ENCODE measurements around the gene TEX2. TPM values are rescaled to one million over a fixed set of nuclear protein-coding genes. Genes with fewer than 3 reads are reported as not detected.

Gene TEX2
- total and polyA plus RNA-seq, 9 of the 15 experiments (the other 6 are each of a cell fraction or from before 2014, with no cell fraction given), result 4.1 to 27.6 (median 19.3) TPM

GRCh38 chr17:64263000-64263766, at the start of gene TEX2 (continued):
- TF ChIP-seq, protein P1, sequence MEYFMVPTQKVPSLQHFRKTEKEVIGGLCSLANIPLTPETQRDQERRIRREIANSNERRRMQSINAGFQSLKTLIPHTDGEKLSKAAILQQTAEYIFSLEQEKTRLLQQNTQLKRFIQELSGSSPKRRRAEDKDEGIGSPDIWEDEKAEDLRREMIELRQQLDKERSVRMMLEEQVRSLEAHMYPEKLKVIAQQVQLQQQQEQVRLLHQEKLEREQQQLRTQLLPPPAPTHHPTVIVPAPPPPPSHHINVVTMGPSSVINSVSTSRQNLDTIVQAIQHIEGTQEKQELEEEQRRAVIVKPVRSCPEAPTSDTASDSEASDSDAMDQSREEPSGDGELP (CRISPR knock-in tag; IDR thresholded peaks at IDR 0.05; ENCODE audit: borderline replicate concordance), result peak; percentile 45; the same call in 1 of the 2 replicates
- TF ChIP-seq TRIM24 (IDR thresholded peaks at IDR 0.05) (0 out of 4 replicates have a peak, but pooled peaks of 1 of the 2 experiments have one; percentile 24), FOXJ2 (tag; IDR thresholded peaks at IDR 0.05) (no peak), ZNF785 (CRISPR knock-in tag; IDR thresholded peaks at IDR 0.05) (no peak), FOXM1 (IDR thresholded peaks at IDR 0.05; ENCODE audit: low read depth) (peak; percentile 96), FOXM1 (CRISPR knock-in tag; IDR thresholded peaks at IDR 0.05; ENCODE audit: low read depth) (no peak), KLF13 (tag; IDR thresholded peaks at IDR 0.05; ENCODE audit: borderline replicate concordance, low read depth) (0 out of 2 replicates have a peak, but pooled peaks have one; percentile 10), SMARCA4 (IDR thresholded peaks at IDR 0.05) (no peak), ZNF76 (CRISPR knock-in tag; IDR thresholded peaks at IDR 0.05; ENCODE audit: borderline replicate concordance) (no peak), MTA3 (IDR thresholded peaks at IDR 0.05; ENCODE audit: borderline replicate concordance) (no peak), HMGN3 (IDR thresholded peaks at IDR 0.05; ENCODE audit: borderline replicate concordance, extremely low read depth, insufficient read length, low read depth, low read length) (peak; percentile 7), TBP (optimal IDR thresholded peaks at IDR 0.05; ENCODE audit: low read depth, low read length) (peak; percentile 68), REST (IDR thresholded peaks at IDR 0.05; ENCODE audit: borderline replicate concordance) (peak; percentile 97), REST (CRISPR knock-in tag; IDR thresholded peaks at IDR 0.05; ENCODE audit: low read depth) (no peak), ZHX1 (conservative IDR thresholded peaks at IDR 0.05; ENCODE audit: low read length) (no peak), SIN3A (IDR thresholded peaks at IDR 0.05; ENCODE audit: borderline replicate concordance in 2 of 2, control insufficient read depth in 1 of 2, low read depth in 2 of 2, low read length in 2 of 2) (peak in 1 of 2 experiments; percentile 38; a peak in 1 of 4 replicates)
